Activated naive CD8-positive, alpha-beta T cell treated with anti-CD3 and anti-CD28 coated beads for 36 hours (primary cell): ENCODE results near the gene UBE2QL1. TPM values are rescaled to one million over a fixed set of nuclear protein-coding genes. Genes with fewer than 3 reads are reported as not detected.

ENCODE experiments used
- DNase-seq: peaks from one replicate; pipeline ENCODE4 v3.0.0; 2021
- H3K27ac Mint-ChIP-seq: one replicate; pipeline ENCODE4 v1.8.0; 2022; ENCODE audit warnings: mild to moderate bottlenecking, moderate library complexity, mixed read lengths
- H3K27me3 Mint-ChIP-seq: one replicate; pipeline ENCODE4 v1.8.0; 2022; ENCODE audit warnings: mild to moderate bottlenecking, mixed read lengths
- H3K36me3 Mint-ChIP-seq: one replicate; pipeline ENCODE4 v1.8.0; 2021; ENCODE audit warnings: mild to moderate bottlenecking, mixed read lengths
- H3K4me1 Mint-ChIP-seq: one replicate; pipeline ENCODE4 v1.8.0; 2021; ENCODE audit warnings: mixed read lengths
- H3K4me3 Mint-ChIP-seq: one replicate; pipeline ENCODE4 v1.8.0; 2022; ENCODE audit warnings: mild to moderate bottlenecking, moderate library complexity, mixed read lengths
- H3K9me3 Mint-ChIP-seq: one replicate; pipeline ENCODE4 v1.8.0; 2022; ENCODE audit warnings: mixed read lengths
- total RNA-seq, 2 experiments: library from RNA; stranded (reverse); gene quantifications; one replicate each; pipeline ENCODE4 v1.2.3, GENCODE V29; 2021

UBE2QL1 gene
- total RNA-seq, 2 experiments from 2014 or later, result not detected

DNA sequence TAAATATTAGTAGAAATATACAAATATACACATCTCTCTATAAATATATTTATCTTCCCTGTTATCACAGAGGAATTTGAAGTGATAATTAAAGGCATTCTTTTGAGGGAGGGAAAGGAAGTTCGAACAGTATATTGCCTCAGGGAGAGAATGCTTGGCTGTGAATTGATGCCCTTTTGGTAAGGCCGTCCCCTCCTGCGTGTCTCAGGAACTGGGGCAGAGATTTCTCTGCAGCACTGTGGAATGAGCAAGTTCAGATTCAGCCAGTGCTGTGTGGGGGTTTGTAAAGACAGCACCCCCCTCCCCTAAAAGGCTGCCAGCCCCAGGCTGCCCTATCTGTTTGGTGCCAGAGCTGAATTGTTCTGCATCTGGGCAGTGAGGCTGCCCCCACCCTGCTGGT, 42.0 kb downstream of the UBE2QL1 start:
- Mint-ChIP-seq H3K27me3 (peaks cover 13% of the 10 kb centered on the region), H3K4me1 (peaks cover 3% of the 10 kb centered on the region), H3K4me3 (no peak overlapping the region), H3K36me3 (no peaks in the 10 kb centered on the region), H3K27ac (no peak overlapping the region), H3K9me3 (no peaks in the 10 kb centered on the region)
- no peak for DNase-seq

DNA sequence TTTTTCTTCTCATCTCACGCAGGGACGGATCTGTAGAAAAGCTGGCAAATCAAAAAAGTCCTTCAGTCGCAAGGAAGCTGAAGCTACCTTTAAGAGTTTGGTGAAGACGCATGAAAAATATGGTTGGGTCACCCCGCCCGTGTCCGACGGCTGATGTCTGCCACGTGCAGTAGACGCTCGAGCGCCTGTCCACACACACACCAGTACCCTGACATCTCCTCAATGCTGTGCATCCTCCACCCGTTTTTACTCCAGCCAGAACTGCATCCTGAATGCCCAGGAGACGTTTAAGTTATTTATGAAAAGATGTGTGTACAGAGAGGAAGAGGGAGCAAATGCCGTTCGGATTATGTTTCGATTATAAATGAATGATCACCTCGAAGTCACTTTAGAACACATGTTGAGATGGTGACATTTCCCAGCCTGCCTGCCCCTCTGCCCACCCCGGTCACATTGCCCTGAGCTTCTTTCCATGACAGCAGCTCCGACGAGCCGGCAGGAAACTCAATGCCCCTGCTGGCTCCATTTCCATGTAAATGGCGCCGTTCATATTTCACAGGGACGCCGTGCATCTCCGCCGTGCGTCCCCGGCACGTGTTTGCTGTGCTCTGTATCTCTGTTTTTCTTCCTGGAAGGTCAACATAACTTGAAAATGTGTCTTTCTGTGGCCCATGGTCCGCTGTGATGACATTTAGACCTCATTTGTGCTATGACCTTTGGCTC, 42.7 kb downstream of the UBE2QL1 start:
- H3K36me3 Mint-ChIP-seq, result no peaks in the 10 kb centered on the region
- no peaks in the 10 kb centered on the region for H3K9me3 Mint-ChIP-seq
- no peak overlapping the region for H3K4me3 Mint-ChIP-seq
- H3K4me1 Mint-ChIP-seq, result peaks cover 3% of the 10 kb centered on the region
- H3K27ac Mint-ChIP-seq, result no peak overlapping the region
- peaks cover 13% of the 10 kb centered on the region for H3K27me3 Mint-ChIP-seq
- no peak for DNase-seq

DNA sequence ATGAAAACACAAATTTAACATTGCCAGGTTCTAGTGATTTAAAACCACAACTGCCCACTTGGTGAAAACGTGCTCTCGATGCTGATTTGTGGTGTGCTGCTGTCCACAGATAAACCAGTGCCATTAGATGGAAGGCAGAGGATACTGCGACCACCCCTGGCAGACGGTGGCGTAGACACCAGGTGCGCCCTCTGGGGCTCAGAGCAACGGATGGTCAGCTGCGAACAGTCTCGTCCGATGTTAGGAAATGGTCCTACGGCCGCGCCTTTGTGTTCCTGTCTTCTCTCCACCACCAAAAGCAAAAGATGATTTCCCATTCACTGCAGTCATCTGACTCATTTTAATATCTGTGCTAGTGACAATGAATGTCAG, 43.2 kb downstream of the UBE2QL1 start:
- no peak overlapping the region for H3K27ac Mint-ChIP-seq
- H3K9me3 Mint-ChIP-seq, result no peaks in the 10 kb centered on the region
- no peak overlapping the region for H3K4me3 Mint-ChIP-seq
- peaks cover 2% of the 10 kb centered on the region for H3K4me1 Mint-ChIP-seq
- no peak for DNase-seq
- peaks cover 13% of the 10 kb centered on the region for H3K27me3 Mint-ChIP-seq
- H3K36me3 Mint-ChIP-seq, result no peaks in the 10 kb centered on the region

DNA sequence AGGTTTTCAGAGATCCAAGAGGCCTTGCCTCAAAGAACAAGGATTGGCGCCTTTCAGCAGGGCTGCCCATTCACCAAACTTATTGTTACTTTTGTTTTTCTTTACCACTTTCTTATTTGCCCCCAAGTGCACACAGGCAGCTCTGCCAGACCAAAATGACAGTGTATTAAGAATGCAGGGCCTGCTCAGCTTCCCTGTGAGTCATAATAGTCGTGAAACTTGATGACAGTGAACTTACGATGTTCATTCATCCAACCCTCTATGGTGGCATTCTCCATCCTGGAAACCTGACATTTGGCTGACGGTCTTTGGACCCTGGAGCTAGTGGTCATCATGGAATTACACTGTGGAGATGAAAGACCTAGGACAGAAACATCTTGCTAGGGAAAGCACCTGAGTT, 44.3 kb downstream of the UBE2QL1 start:
- H3K36me3 Mint-ChIP-seq, result no peaks in the 10 kb centered on the region
- peaks cover 6% of the 10 kb centered on the region for H3K4me1 Mint-ChIP-seq
- H3K27me3 Mint-ChIP-seq, result peaks cover 13% of the 10 kb centered on the region
- no peak for DNase-seq
- H3K4me3 Mint-ChIP-seq, result no peak overlapping the region
- no peak overlapping the region for H3K27ac Mint-ChIP-seq
- H3K9me3 Mint-ChIP-seq, result no peaks in the 10 kb centered on the region

DNA sequence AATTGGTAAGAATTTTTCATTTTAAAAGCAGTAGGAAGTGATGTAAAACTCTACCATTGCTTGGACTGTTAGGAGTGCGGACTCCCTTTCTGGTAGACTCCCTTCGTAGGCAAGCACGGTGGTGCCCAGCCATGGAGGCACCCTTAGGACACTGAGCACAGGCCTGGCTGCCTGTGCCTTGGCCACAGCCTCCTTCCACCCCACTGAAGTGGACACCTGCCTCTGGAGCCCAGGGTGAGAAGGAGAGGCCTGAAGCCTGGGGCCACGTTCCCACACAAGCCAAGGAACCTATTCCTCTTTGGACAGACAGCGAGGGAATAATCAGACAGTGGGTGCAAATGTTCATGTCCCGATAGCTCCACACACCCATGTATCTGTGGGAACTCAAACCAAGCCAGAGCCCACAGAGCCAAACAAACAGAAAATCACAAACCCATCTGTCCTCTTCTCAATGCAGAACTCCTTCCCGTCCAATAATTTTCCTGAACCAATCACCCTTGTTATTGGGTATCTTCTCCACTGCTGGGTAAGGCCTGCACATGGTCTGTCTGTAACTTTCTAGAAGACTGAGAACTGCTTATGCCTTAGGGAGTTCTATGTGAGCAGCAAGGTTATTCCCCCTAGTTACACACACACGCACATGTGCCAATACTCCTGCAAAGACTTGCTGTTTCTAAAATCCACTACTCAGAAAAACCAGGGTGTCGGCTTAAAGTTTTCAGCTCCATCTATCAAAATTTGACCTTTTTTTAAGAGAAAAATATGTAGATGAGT, 45.2 kb downstream of the UBE2QL1 start:
- no peaks in the 10 kb centered on the region for H3K36me3 Mint-ChIP-seq

DNA sequence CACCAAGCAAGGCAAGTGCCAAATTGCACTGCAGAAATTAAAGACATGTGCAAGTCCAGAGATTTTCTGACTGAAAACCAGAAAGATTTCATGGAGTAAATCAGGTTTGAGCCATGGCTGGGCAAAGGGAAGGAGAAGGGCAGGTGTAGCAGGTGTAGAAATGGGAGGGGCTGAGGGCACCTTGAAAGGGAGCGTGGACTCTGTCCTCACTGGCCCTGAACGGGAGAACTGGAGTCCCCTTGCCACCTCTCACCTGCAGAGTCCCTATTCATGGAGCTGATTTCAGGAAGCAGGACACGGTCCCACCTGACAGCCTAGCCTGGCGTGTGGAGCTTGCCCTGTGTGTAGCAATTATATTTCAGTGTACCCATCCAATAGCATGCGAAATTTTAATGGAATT, 46.3 kb downstream of the UBE2QL1 start:
- DNase-seq, result no peak
- H3K27me3 Mint-ChIP-seq, result peaks cover 13% of the 10 kb centered on the region
- H3K4me1 Mint-ChIP-seq, result peaks cover 6% of the 10 kb centered on the region
- no peak overlapping the region for H3K27ac Mint-ChIP-seq
- H3K9me3 Mint-ChIP-seq, result no peaks in the 10 kb centered on the region
- no peak overlapping the region for H3K4me3 Mint-ChIP-seq
- H3K36me3 Mint-ChIP-seq, result no peaks in the 10 kb centered on the region

More for the DNA sequence above, 45.2 kb downstream of the UBE2QL1 start:
- H3K27ac Mint-ChIP-seq, result no peak overlapping the region
- peaks cover 6% of the 10 kb centered on the region for H3K4me1 Mint-ChIP-seq
- no peak overlapping the region for H3K4me3 Mint-ChIP-seq
- peaks cover 13% of the 10 kb centered on the region for H3K27me3 Mint-ChIP-seq
- no peak for DNase-seq
- no peaks in the 10 kb centered on the region for H3K9me3 Mint-ChIP-seq

DNA sequence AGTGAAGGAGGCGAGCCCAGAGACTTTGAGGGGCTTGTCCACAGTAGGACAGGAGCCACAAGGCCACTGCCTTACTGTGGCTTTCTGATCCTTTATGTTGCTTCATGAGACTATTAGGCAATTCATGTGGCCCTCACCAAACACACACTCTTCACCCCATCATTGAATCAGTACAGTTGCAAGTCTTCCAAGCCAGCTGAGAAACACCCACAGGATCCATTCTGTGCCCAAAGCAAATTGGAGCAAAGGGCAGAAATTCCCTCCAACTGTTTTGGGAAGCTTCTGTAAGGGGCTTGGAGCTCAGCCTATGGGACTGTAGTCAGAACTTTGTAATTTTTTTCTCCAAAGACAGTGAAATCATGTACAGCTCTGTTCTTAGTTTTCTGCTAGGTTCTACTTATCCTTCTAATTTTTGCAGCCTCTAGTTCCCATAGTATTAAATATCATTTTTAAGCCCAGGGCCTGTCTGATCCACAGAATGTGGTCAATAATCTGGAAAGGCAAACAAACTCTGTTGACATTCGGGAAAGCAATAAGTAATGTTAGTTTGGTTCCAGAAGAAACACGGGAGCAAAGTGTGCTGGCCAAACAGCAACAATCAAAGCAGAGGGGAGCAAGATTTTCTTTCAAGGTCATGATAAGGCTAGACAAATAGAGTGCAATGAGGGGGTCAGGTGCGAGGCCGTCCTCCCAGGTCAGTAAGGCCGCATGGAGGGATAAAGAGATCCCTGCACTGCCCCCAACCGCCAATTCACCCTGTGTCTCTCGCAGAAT, 47.0 kb downstream of the UBE2QL1 start:
- Mint-ChIP-seq H3K9me3 (no peaks in the 10 kb centered on the region), H3K4me3 (no peak overlapping the region), H3K36me3 (no peaks in the 10 kb centered on the region), H3K27ac (no peak overlapping the region), H3K4me1 (peaks cover 6% of the 10 kb centered on the region), H3K27me3 (peaks cover 13% of the 10 kb centered on the region)
- no peak for DNase-seq

DNA sequence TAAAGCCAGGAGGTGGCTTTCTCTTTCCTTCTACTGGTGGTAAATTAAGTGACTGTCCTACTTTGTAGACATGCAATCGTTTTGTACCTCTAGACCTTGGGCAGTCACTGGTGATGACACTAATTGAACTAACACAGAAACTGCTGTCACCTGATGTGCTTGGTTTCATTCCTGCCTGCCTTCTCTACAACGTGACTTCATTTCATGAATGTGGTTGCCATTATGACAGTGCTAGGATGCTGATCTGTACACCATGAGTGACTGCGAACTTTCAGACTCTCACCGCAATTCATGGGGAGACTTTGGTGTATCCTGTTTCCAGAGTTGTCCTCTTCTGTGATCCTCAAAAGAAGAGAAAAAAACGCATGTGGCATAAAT, 47.5 kb downstream of the UBE2QL1 start:
- Mint-ChIP-seq H3K27ac (no peak overlapping the region), H3K4me1 (peaks cover 6% of the 10 kb centered on the region), H3K9me3 (no peaks in the 10 kb centered on the region), H3K36me3 (no peaks in the 10 kb centered on the region), H3K27me3 (peaks cover 12% of the 10 kb centered on the region), H3K4me3 (no peak overlapping the region)
- no peak for DNase-seq

DNA sequence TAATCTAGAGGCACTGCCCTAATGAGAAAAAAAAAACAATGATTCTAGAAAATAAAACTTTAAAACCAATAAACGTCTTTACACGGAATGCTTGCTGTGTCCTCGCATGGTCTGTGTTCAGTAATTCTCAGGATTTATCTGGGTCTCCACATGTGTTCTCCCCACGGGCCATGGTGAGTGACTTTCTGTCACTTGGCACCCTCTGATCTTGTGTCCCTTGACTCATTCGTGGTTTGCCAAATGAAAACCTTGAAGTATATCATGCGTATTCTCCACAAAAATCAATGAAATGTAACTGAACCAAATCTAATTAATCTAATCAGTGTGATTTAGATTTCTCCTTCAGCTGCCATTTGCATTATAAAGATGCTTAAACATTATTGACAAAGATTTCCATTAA, 48.0 kb downstream of the UBE2QL1 start:
- Mint-ChIP-seq H3K4me1 (peaks cover 6% of the 10 kb centered on the region), H3K27ac (no peak overlapping the region), H3K36me3 (no peaks in the 10 kb centered on the region), H3K9me3 (no peaks in the 10 kb centered on the region), H3K27me3 (peaks cover 8% of the 10 kb centered on the region), H3K4me3 (no peak overlapping the region)
- no peak for DNase-seq

DNA sequence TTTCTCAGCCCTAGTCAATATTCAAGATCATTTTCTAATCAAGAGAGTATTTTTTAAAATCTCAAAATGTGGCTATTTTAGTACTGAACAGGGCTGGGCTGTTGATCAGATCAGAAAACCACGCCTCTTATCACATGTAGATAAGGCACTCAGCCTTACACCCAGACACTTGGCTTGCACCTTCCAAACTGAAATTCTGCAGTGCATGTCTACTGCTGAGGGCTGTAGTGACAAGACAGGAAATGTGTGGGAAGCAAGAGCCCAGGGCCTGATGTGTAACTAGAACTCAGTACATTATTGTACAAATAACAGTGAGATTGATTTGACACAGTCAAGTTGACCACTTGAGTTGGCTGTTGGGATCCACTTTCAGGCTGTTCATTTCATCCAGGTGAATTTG, 48.6 kb downstream of the UBE2QL1 start:
- no peak for DNase-seq
- Mint-ChIP-seq H3K9me3 (no peaks in the 10 kb centered on the region), H3K27me3 (peaks cover 4% of the 10 kb centered on the region), H3K4me1 (peaks cover 6% of the 10 kb centered on the region), H3K36me3 (no peaks in the 10 kb centered on the region), H3K4me3 (no peak overlapping the region), H3K27ac (no peak overlapping the region)

DNA sequence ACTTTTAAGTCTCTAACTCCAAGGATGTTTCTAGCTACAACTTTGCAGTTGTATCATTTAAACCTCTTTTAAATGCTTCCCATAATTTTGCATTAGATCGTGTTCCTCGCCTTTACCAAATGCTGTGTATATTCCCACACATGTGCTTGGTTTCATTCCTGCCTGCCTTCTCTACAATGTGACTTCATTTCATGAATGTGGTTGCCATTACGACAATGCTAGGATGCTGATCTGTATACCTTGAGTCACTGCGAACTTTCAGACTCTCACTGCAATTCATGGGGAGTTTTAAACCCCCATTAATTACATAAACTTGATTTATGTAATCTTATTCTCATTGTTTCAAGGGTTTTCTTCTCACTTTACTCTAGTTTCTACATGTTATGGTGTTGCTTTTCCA, 50.3 kb downstream of the UBE2QL1 start:
- H3K9me3 Mint-ChIP-seq, result no peaks in the 10 kb centered on the region
- no peak overlapping the region for H3K27ac Mint-ChIP-seq
- H3K36me3 Mint-ChIP-seq, result no peaks in the 10 kb centered on the region
- no peak for DNase-seq
- peaks cover 4% of the 10 kb centered on the region for H3K27me3 Mint-ChIP-seq
- H3K4me1 Mint-ChIP-seq, result peaks cover 6% of the 10 kb centered on the region
- no peak overlapping the region for H3K4me3 Mint-ChIP-seq

DNA sequence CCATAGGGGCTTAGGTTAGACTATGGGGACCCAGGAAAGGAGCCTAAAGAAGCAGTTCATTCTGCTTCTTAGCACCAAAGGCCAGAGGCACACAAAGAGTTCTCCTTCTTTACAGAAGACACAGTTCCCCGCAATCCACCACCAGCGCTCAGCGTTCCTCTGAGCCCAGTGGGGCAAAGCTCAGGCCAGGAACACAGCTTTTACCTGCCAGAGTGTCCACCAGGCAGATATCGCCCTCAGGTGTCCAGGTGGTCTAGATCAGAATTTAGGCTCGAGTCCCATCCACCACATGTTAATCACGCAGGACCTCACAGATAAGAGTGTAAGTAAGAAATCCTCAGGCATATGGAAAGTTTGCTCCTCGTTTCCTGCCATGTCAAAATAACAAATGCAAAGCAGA, 53.0 kb downstream of the UBE2QL1 start:
- H3K4me1 Mint-ChIP-seq, result peaks cover 4% of the 10 kb centered on the region

DNA sequence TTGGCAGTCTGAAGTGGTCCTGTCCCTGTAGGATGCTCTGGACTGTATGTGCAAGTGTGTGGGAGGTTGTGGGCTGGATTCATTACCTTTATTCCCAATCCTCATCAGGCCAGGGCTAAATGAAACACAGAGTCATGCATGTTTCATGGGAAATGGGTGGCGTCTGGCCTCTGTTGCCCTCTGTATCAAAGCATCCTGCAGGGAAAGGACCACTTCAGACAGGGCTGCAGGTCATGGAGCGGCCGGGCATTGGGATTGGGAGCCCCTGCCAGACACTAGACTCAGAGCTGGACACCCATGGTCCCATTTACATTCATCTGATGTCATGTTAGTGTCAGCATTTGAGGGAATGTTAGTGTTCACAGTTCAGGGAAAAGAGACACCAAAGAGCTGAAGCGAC, 53.8 kb downstream of the UBE2QL1 start:
- Mint-ChIP-seq H3K4me1 (peaks cover 2% of the 10 kb centered on the region), H3K27ac (no peak overlapping the region), H3K36me3 (no peaks in the 10 kb centered on the region), H3K4me3 (no peak overlapping the region), H3K9me3 (no peaks in the 10 kb centered on the region), H3K27me3 (peaks cover 23% of the 10 kb centered on the region)
- DNase-seq, result no peak

More for the DNA sequence above, 53.0 kb downstream of the UBE2QL1 start:
- no peak overlapping the region for H3K4me3 Mint-ChIP-seq
- no peaks in the 10 kb centered on the region for H3K36me3 Mint-ChIP-seq
- no peaks in the 10 kb centered on the region for H3K9me3 Mint-ChIP-seq
- peaks cover 16% of the 10 kb centered on the region for H3K27me3 Mint-ChIP-seq
- DNase-seq, result no peak
- H3K27ac Mint-ChIP-seq, result no peak overlapping the region

DNA sequence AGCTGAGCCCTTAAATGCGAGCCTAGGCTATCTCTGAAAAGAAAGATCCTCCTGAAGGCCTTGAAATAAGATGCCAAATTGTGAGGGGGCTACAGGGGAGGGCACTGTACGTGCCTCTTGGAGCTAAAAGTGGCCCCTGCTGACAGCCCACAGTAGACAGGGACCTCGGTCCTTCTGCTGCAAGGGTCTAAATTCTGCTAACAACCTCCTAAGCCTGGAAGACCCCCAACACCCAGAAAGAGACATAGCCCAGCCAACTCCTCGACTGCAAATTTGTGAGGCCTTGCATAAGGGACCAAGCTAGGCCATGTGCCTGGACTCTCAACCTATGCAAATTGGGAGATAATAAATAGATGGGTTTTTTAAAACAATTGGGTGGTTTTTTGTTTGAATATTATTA, 54.7 kb downstream of the UBE2QL1 start:
- H3K27ac Mint-ChIP-seq, result no peak overlapping the region
- H3K9me3 Mint-ChIP-seq, result no peaks in the 10 kb centered on the region
- no peaks in the 10 kb centered on the region for H3K36me3 Mint-ChIP-seq
- H3K4me1 Mint-ChIP-seq, result no peaks in the 10 kb centered on the region
- H3K27me3 Mint-ChIP-seq, result peaks cover 30% of the 10 kb centered on the region
- DNase-seq, result no peak
- no peak overlapping the region for H3K4me3 Mint-ChIP-seq

DNA sequence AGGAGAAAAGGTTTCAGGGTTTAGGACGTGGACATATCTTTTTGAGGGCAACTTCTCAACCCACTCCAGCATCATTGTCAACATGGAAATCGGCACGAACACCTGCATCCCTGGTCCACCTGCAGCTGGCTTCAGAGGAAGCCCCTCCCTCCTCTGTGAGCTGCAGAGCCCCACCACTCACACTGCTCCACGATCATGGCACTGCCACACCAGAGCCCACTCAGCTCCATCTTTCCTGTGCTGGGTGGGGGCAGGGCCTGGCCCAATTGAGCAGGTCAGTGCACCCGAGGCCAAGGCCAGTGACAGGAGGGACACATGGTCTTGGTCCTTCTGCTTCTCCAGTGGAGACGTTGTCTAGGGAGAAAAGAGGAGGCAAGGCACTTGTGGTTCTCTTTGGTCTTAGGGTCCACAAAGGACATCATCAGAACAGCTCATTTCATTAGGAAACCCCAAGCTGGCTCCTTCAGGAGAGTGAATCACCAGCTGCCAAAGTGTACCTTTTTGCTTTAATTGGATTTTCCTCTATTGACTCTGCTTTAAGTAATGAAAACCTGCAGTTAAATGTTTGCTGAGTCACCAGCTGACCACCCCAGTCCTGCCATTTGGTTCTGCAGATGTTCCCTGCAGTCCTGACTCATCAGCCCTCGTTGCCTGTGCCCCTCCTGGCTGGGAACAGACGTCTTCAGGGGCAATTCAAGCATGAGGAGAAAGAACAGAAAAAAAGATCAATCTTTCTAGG, 56.2 kb downstream of the UBE2QL1 start:
- H3K27me3 Mint-ChIP-seq, result peaks cover 30% of the 10 kb centered on the region
- no peak overlapping the region for H3K27ac Mint-ChIP-seq
- H3K4me3 Mint-ChIP-seq, result no peak overlapping the region
- H3K36me3 Mint-ChIP-seq, result no peaks in the 10 kb centered on the region
- H3K4me1 Mint-ChIP-seq, result no peaks in the 10 kb centered on the region
- H3K9me3 Mint-ChIP-seq, result no peaks in the 10 kb centered on the region
- DNase-seq, result no peak
